ENCODE measurements around the gene RPS6KA5.
"Not testable (repeated sequence)": the region's sequence is repeated elsewhere in the genome, so short reads cannot be mapped to it uniquely, and the experiment has no call there.

The RPS6KA5 gene

DNA sequence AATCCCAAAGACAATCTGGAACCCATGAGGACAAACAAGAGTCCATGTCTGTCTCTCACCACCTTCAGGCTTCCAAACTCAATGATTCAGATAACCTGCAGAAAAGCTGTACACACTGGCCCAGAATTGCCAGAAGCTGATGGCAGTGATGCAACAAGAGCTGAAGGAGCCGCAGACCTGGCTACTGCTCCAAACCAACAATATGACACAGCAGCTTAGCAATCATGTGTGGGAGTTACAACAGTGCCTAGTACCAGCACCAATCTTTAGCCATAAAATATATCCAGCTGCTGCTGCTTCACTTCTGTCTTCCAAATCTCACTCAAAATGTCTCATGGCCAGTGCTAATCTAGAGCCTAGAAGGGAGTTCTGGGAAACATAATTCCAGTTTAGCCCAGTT is 22.0 kb downstream of the RPS6KA5 start:
- H4K20me1 ChIP-seq (ENCODE audit: insufficient read depth, low read length), result no peaks in the 10 kb centered on the region
- TF ChIP-seq, protein P1, sequence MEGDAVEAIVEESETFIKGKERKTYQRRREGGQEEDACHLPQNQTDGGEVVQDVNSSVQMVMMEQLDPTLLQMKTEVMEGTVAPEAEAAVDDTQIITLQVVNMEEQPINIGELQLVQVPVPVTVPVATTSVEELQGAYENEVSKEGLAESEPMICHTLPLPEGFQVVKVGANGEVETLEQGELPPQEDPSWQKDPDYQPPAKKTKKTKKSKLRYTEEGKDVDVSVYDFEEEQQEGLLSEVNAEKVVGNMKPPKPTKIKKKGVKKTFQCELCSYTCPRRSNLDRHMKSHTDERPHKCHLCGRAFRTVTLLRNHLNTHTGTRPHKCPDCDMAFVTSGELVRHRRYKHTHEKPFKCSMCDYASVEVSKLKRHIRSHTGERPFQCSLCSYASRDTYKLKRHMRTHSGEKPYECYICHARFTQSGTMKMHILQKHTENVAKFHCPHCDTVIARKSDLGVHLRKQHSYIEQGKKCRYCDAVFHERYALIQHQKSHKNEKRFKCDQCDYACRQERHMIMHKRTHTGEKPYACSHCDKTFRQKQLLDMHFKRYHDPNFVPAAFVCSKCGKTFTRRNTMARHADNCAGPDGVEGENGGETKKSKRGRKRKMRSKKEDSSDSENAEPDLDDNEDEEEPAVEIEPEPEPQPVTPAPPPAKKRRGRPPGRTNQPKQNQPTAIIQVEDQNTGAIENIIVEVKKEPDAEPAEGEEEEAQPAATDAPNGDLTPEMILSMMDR (IDR thresholded peaks at IDR 0.05; ENCODE audit: low read length), result no peak
- no peak for TF ChIP-seq EZH2 (IDR thresholded peaks at IDR 0.05; ENCODE audit: borderline replicate concordance, low read length)
- no peak overlapping the region for H2AFZ ChIP-seq (ENCODE audit: low read length)
- no peaks in the 10 kb centered on the region for H3K36me3 ChIP-seq (ENCODE audit: insufficient read depth, low read length)
- H3K4me2 ChIP-seq (ENCODE audit: low read length), result no peak overlapping the region
- no peak overlapping the region for H3K9ac ChIP-seq (ENCODE audit: low read length)
- no peaks in the 10 kb centered on the region for H3K9me3 ChIP-seq (ENCODE audit: low read length)
- H3K27ac ChIP-seq (ENCODE audit: low read depth, low read length, poor library complexity, severe bottlenecking), result no peak overlapping the region
- H3K79me2 ChIP-seq (ENCODE audit: insufficient read depth, low read length), result no peaks in the 10 kb centered on the region
- H3K9me2 ChIP-seq (ENCODE audit: low read depth, low read length), result no peaks in the 10 kb centered on the region
- H3K4me3 ChIP-seq (ENCODE audit: low read depth, low read length, poor library complexity, severe bottlenecking), result no peak overlapping the region
- no peaks in the 10 kb centered on the region for H3K27me3 ChIP-seq (ENCODE audit: insufficient read depth, low read length)
- H3K4me1 ChIP-seq (ENCODE audit: insufficient read depth, low read length, severe bottlenecking), result peaks cover 12% of the 10 kb centered on the region
- no peaks in the 10 kb centered on the region for H3F3A ChIP-seq (ENCODE audit: insufficient read depth, low read length)

DNA sequence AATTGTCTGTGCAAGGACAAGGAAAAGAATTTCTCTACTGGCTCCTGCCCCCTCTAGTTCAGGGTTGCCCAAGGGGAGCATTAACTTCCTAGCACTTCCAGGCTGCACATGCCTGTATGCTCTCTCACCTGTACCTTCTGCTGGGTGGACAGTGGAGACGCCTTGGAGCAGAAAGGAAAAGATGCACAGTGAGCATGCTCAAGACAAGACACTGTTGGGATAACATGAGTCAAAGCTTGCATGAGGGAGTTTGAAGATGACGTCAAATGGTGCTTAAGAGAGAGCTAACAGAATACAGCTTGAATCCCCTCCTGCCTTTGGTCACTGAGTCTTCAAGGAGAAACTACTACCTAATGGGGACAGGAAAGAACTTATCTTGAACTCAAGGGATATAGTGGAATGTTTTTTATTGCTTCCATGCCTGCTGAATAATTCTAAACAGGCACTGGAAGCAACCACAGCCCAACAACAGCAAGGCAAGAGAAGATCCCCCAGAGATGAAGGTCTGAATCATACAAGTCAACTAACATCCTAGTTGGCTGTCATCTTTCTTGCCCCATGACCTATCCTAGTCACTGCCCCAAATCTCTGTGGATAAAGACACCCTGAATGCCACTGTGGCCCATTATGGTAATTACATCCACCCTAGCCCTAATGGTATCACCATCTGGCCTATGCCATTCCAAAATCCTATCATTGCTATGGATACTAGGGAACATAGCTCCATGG is 23.5 kb downstream of the RPS6KA5 start:
- no peaks in the 10 kb centered on the region for H3K9me2 ChIP-seq (ENCODE audit: low read depth, low read length)

DNA sequence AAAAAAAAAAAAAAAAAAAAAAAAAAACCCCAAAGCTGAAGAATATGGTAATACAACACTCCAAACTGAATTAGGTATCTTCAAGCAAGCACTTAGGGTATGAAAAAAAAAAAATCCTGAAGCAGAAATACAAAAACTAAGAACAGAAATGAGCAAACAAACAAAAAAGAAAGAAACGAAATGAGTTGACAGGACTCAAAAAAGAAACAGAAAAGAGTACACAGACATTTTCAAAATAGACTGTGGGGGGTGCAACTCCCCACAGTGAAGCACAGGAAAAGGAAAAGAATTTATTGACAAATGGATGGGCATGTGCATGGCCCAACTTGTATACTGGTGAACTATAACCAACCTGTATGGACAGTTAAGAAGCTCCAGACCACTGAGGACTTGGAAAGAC is 24.6 kb downstream of the RPS6KA5 start:
- TF ChIP-seq, protein P1 (IDR thresholded peaks at IDR 0.05; ENCODE audit: low read length), result no peak
- TF ChIP-seq EZH2 (IDR thresholded peaks at IDR 0.05; ENCODE audit: borderline replicate concordance, low read length), result no peak
- Histone ChIP-seq H3K9me2 (ENCODE audit: low read depth, low read length) (no peaks in the 10 kb centered on the region), H3K27me3 (ENCODE audit: insufficient read depth, low read length) (no peaks in the 10 kb centered on the region), H3K36me3 (ENCODE audit: insufficient read depth, low read length) (no peaks in the 10 kb centered on the region), H3K9me3 (ENCODE audit: low read length) (no peaks in the 10 kb centered on the region), H3K4me2 (ENCODE audit: low read length) (no peak overlapping the region), H3K9ac (ENCODE audit: low read length) (no peak overlapping the region), H2AFZ (ENCODE audit: low read length) (no peak overlapping the region), H3K79me2 (ENCODE audit: insufficient read depth, low read length) (no peaks in the 10 kb centered on the region), H3F3A (ENCODE audit: insufficient read depth, low read length) (no peaks in the 10 kb centered on the region), H3K4me3 (ENCODE audit: low read depth, low read length, poor library complexity, severe bottlenecking) (no peak overlapping the region), H3K4me1 (ENCODE audit: insufficient read depth, low read length, severe bottlenecking) (no peaks in the 10 kb centered on the region), H3K27ac (ENCODE audit: low read depth, low read length, poor library complexity, severe bottlenecking) (no peak overlapping the region), H4K20me1 (ENCODE audit: insufficient read depth, low read length) (no peaks in the 10 kb centered on the region)

More for the DNA sequence above, 23.5 kb downstream of the RPS6KA5 start:
- Histone ChIP-seq H3K4me3 (ENCODE audit: low read depth, low read length, poor library complexity, severe bottlenecking) (no peak overlapping the region), H3K27ac (ENCODE audit: low read depth, low read length, poor library complexity, severe bottlenecking) (no peak overlapping the region), H4K20me1 (ENCODE audit: insufficient read depth, low read length) (no peaks in the 10 kb centered on the region), H3K4me1 (ENCODE audit: insufficient read depth, low read length, severe bottlenecking) (peaks cover 9% of the 10 kb centered on the region), H3K36me3 (ENCODE audit: insufficient read depth, low read length) (no peaks in the 10 kb centered on the region), H2AFZ (ENCODE audit: low read length) (no peak overlapping the region), H3K9me3 (ENCODE audit: low read length) (no peaks in the 10 kb centered on the region), H3K9ac (ENCODE audit: low read length) (no peak overlapping the region), H3K27me3 (ENCODE audit: insufficient read depth, low read length) (no peaks in the 10 kb centered on the region), H3K4me2 (ENCODE audit: low read length) (no peak overlapping the region), H3K79me2 (ENCODE audit: insufficient read depth, low read length) (no peaks in the 10 kb centered on the region), H3F3A (ENCODE audit: insufficient read depth, low read length) (no peaks in the 10 kb centered on the region)
- TF ChIP-seq EZH2 (IDR thresholded peaks at IDR 0.05; ENCODE audit: borderline replicate concordance, low read length), result no peak
- TF ChIP-seq, protein P1 (IDR thresholded peaks at IDR 0.05; ENCODE audit: low read length), result no peak

DNA sequence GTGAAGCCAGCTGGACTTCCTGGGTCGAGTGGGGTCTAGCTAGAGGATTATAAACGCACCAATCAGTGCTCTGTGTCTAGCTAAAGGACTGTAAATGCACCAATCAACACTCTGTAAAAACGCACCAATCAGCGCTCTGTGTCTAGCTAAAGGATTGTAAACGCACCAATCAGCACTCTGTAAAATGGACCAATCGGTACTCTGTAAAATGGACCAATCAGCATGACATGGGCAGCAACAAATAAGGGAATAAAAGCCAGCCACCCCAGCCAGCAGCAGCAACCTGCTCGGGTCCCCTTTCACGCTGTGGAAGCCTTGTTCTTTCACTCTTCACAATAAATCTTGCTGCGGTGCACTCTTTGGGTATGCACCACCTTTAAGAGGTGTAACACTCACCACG is 26.1 kb downstream of the RPS6KA5 start:
- H3K9me2 ChIP-seq (ENCODE audit: low read depth, low read length); H3F3A ChIP-seq (ENCODE audit: insufficient read depth, low read length); H2AFZ ChIP-seq (ENCODE audit: low read length); H3K36me3 ChIP-seq (ENCODE audit: insufficient read depth, low read length); H3K9ac ChIP-seq (ENCODE audit: low read length); H4K20me1 ChIP-seq (ENCODE audit: insufficient read depth, low read length); H3K4me2 ChIP-seq (ENCODE audit: low read length); H3K9me3 ChIP-seq (ENCODE audit: low read length); H3K27ac ChIP-seq (ENCODE audit: low read depth, low read length, poor library complexity, severe bottlenecking); H3K79me2 ChIP-seq (ENCODE audit: insufficient read depth, low read length); H3K4me3 ChIP-seq (ENCODE audit: low read depth, low read length, poor library complexity, severe bottlenecking); H3K27me3 ChIP-seq (ENCODE audit: insufficient read depth, low read length); H3K4me1 ChIP-seq (ENCODE audit: insufficient read depth, low read length, severe bottlenecking): not testable (repeated sequence)
